Lung (tissue), 12 donors: ENCODE measurements around the gene OST4. TPM values are rescaled to one million over a fixed set of nuclear protein-coding genes. Genes with fewer than 3 reads are reported as not detected.

Source experiments
- ATAC-seq: fragments of 200-7000 bp; cut with Tn5 transposase; one replicate; pipeline ENCODE4 v1.9.1; 2020; ENCODE audit warnings: moderate number of reproducible peaks; ENCODE audit not compliant: insufficient read depth, low FRiP score
- DNase-seq, 3 donors: peaks; one replicate each; pipeline ENCODE4 v3.0.0-alpha.2; 2013 to 2017
- H3K27ac ChIP-seq, 2 donors: one replicate each; pipeline ENCODE4 v1.5.1; 2013; ENCODE audit warnings: mild to moderate bottlenecking in 2 of 2, moderate library complexity in 2 of 2, control low read depth in 1 of 2, inconsistent platforms in 1 of 2, low read depth in 1 of 2, low read length in 1 of 2
- H3K27me3 ChIP-seq, 3 donors: one replicate each; pipeline ENCODE4 v1.5.1; 2013; ENCODE audit warnings: low read length in 2 of 3; ENCODE audit not compliant: control insufficient read depth in 3 of 3, insufficient read depth in 3 of 3
- H3K36me3 ChIP-seq, 4 donors: one replicate each; pipeline ENCODE4 v1.5.1; 2013; ENCODE audit warnings: low read length in 4 of 4, mild to moderate bottlenecking in 1 of 4, moderate library complexity in 1 of 4; ENCODE audit not compliant: control insufficient read depth in 4 of 4, insufficient read depth in 4 of 4
- H3K4me1 ChIP-seq, 5 donors: one replicate each; pipeline ENCODE4 v1.5.1; 2013; ENCODE audit warnings: low read length in 5 of 5, mild to moderate bottlenecking in 2 of 5, moderate library complexity in 1 of 5; ENCODE audit not compliant: control insufficient read depth in 5 of 5, insufficient read depth in 5 of 5
- H3K4me3 ChIP-seq: one replicate; pipeline ENCODE4 v1.5.1; 2013; ENCODE audit warnings: mild to moderate bottlenecking, control low read depth, moderate library complexity
- H3K9ac ChIP-seq, 2 donors: one replicate each; pipeline ENCODE4 v1.5.1; 2013; ENCODE audit warnings: low read length in 2 of 2, control low read depth in 1 of 2; ENCODE audit not compliant: insufficient read depth in 1 of 2
- H3K9me3 ChIP-seq, 4 donors: one replicate each; pipeline ENCODE4 v1.5.1; 2013; ENCODE audit warnings: low read length in 3 of 4, mild to moderate bottlenecking in 1 of 4, moderate library complexity in 1 of 4; ENCODE audit not compliant: control insufficient read depth in 4 of 4, insufficient read depth in 3 of 4
- CTCF ChIP-seq: IDR thresholded peaks from 2 replicates; pipeline ENCODE4 v1.5.1; 2012; ENCODE audit warnings: mild to moderate bottlenecking; ENCODE audit errors: control extremely low read depth, extremely low read depth
- WGBS, 2 donors: extraction: QIAGEN DNeasy Blood & Tissue Kit; methylation state at CpG; one replicate each; pipeline ENCODE4 v1.1.7; 2013; 5-methylcytosine and 5-hydroxymethylcytosine counted together
- polyA plus RNA-seq, 2 donors: library from polyadenylated mRNA; stranded (reverse); fragments of 200-250 nt; gene quantifications; one replicate each; pipeline ENCODE4 v1.2.1, GENCODE V29; 2013
- total RNA-seq, 2 donors: library from RNA; depleted of rRNA in 1 of 2; stranded (reverse); fragments of >200 nt in 1 of 2; gene quantifications; one replicate each; pipeline ENCODE4 v1.2.1, GENCODE V29; 2014 to 2021
- donor health status: control.
- donor health status: control.
- donor health status: Bipolar disorder and iron deficiency.
- donor health status: healthy.
- donor health status: DM: yes; HTN: yes; CAD: no.

OST4 gene
- total and polyA plus RNA-seq, 4 donors: 164 to 577 (median 309) TPM

DNA sequence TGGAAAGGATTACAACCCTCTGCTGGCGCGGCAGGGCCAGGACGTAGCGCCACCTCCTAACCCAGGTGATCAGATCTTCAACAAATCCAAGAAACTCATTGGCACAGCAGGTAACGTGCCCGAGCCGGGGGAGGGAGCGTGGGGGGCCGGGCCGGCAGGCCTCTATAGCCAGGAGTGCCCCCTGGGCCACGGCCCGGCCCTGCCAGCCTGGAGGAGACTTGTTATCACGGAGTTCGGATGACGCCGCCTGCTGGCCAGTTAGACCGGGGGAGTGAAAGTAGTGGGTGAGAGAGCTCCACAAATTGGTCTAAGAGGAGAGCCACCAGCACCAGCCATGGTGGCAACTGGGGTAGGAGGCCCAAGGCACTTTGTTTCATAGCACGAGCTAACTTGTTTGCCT lies 47.3 kb downstream of the OST4 start:
- Histone ChIP-seq H3K4me1 (peaks cover 0 to 14% (median 13%) of the 10 kb centered on the region in 5 donors), H3K9me3 (no peaks in the 10 kb centered on the region), H3K4me3 (no peak overlapping the region), H3K27me3 (no peaks in the 10 kb centered on the region), H3K9ac (no peak overlapping the region), H3K36me3 (peaks cover 4 to 31% (median 9%) of the 10 kb centered on the region in 4 donors), H3K27ac (no peak overlapping the region)
- no peak for TF ChIP-seq CTCF
- ATAC-seq (no peak), DNase-seq (no peak)
- WGBS, 2 donors: 86 to 94% methylated on average over 18 of the region's 18 CpGs

- Histone ChIP-seq H3K4me3 (no peak overlapping the region), H3K9me3 (no peaks in the 10 kb centered on the region), H3K27ac (no peak overlapping the region), H3K4me1 (peaks cover 0 to 14% (median 13%) of the 10 kb centered on the region in 5 donors), H3K27me3 (no peaks in the 10 kb centered on the region), H3K9ac (no peak overlapping the region), H3K36me3 (peaks cover 4 to 30% (median 9%) of the 10 kb centered on the region in 4 donors)
- no peak for ATAC-seq
- no peak for DNase-seq
- no peak for TF ChIP-seq CTCF
- 91 to 92% methylated on average over 7 of the region's 7 CpGs for WGBS, 2 donors
Measured at GRCh38 chr2:27023740-27024139, 47.7 kb downstream of the OST4 start.

GRCh38 chr2:27021253-27022049 lies 50.0 kb downstream of the OST4 start:
- no peak overlapping the region for H3K4me3 ChIP-seq
- no peak for DNase-seq
- 77 to 84% methylated on average over 11 of the region's 11 CpGs for WGBS, 2 donors

More at GRCh38 chr2:27021253-27022049, 50.0 kb downstream of the OST4 start:
- no peak for ATAC-seq
- Histone ChIP-seq H3K4me1 (peaks cover 0 to 14% (median 13%) of the 10 kb centered on the region in 5 donors), H3K27me3 (no peaks in the 10 kb centered on the region), H3K27ac (peak overlapping the region in 1 of 2 donors; percentile 27), H3K36me3 (peaks cover 3 to 25% (median 8%) of the 10 kb centered on the region in 4 donors), H3K9ac (no peak overlapping the region), H3K9me3 (no peaks in the 10 kb centered on the region)
- TF ChIP-seq CTCF: no peak

Other genes starting within 250 kb of the OST4 start
- gene DPYSL5, start 223.5 kb downstream of the OST4 start, total RNA-seq: under 1 TPM in 1 of 2 donors, not detected in 1; 0.09 TPM
- not detected for gene DPYSL5, start 223.5 kb downstream of the OST4 start, polyA plus RNA-seq
- 10 to 100 TPM; 10.2 to 34.1 TPM for gene MAPRE3, start 101.0 kb downstream of the OST4 start, total RNA-seq
- gene MAPRE3, start 101.0 kb downstream of the OST4 start, polyA plus RNA-seq: 10 to 100 TPM; 20.4 to 41.9 TPM
- 10 to 100 TPM; 34.3 to 99.2 TPM for gene TMEM214, start 38.7 kb downstream of the OST4 start, total RNA-seq
- 10 to 100 TPM; 56.7 to 62.5 TPM for gene TMEM214, start 38.7 kb downstream of the OST4 start, polyA plus RNA-seq
- gene AGBL5, start 20.0 kb downstream of the OST4 start, total RNA-seq: 10 to 100 TPM; 17.3 to 22.3 TPM
- gene AGBL5, start 20.0 kb downstream of the OST4 start, polyA plus RNA-seq: 10 to 100 TPM in 1 of 2 donors, 1 to 10 TPM in 1; 8.6 to 11.6 TPM
- gene EMILIN1, start 7.0 kb upstream of the OST4 start, total RNA-seq: 100 to 1,000 TPM in 1 of 2 donors, 10 to 100 TPM in 1; 88.4 to 163 TPM
- 10 to 100 TPM; 74.1 to 98.6 TPM for gene EMILIN1, start 7.0 kb upstream of the OST4 start, polyA plus RNA-seq
- gene KHK, start 15.1 kb upstream of the OST4 start, total RNA-seq: 1 to 10 TPM; 1.6 to 7.6 TPM
- gene KHK, start 15.1 kb upstream of the OST4 start, polyA plus RNA-seq: 1 to 10 TPM; 3.1 to 4.2 TPM
- under 1 TPM; 0.57 to 0.89 TPM for gene CGREF1, start 47.5 kb upstream of the OST4 start, total RNA-seq
- under 1 TPM; 0.55 to 0.80 TPM for gene CGREF1, start 47.5 kb upstream of the OST4 start, polyA plus RNA-seq
- under 1 TPM; 0.11 to 0.74 TPM for gene ABHD1, start 52.2 kb upstream of the OST4 start, total RNA-seq
- gene ABHD1, start 52.2 kb upstream of the OST4 start, polyA plus RNA-seq: under 1 TPM; 0.08 to 0.16 TPM
- gene PREB, start 63.0 kb upstream of the OST4 start, total RNA-seq: 10 to 100 TPM; 30.2 to 56.8 TPM
- 10 to 100 TPM; 25.8 to 66.8 TPM for gene PREB, start 63.0 kb upstream of the OST4 start, polyA plus RNA-seq
- gene PRR30, start 67.8 kb upstream of the OST4 start, total RNA-seq: not detected
- not detected for gene PRR30, start 67.8 kb upstream of the OST4 start, polyA plus RNA-seq
- under 1 TPM in 1 of 2 donors, not detected in 1; 0.18 TPM for gene TCF23, start 77.3 kb upstream of the OST4 start, total RNA-seq
- gene TCF23, start 77.3 kb upstream of the OST4 start, polyA plus RNA-seq: under 1 TPM; 0.01 to 0.04 TPM
- gene ATRAID, start 140.4 kb upstream of the OST4 start, total RNA-seq: 100 to 1,000 TPM in 1 of 2 donors, 10 to 100 TPM in 1; 90.0 to 107 TPM
- 100 to 1,000 TPM; 136 to 204 TPM for gene ATRAID, start 140.4 kb upstream of the OST4 start, polyA plus RNA-seq
- gene SLC5A6, start 140.6 kb upstream of the OST4 start, total RNA-seq: 10 to 100 TPM; 12.1 to 32.5 TPM
- 10 to 100 TPM; 15.2 to 33.1 TPM for gene SLC5A6, start 140.6 kb upstream of the OST4 start, polyA plus RNA-seq
- 10 to 100 TPM; 18.3 to 42.0 TPM for gene CAD, start 145.7 kb upstream of the OST4 start, total RNA-seq
- gene CAD, start 145.7 kb upstream of the OST4 start, polyA plus RNA-seq: 10 to 100 TPM; 10.9 to 19.4 TPM
- gene SLC30A3, start 191.4 kb upstream of the OST4 start, total RNA-seq: under 1 TPM; 0.31 to 0.77 TPM
- gene SLC30A3, start 191.4 kb upstream of the OST4 start, polyA plus RNA-seq: under 1 TPM; 0.11 to 0.37 TPM
- not detected for gene DNAJC5G, start 203.8 kb upstream of the OST4 start, total RNA-seq
- not detected for gene DNAJC5G, start 203.8 kb upstream of the OST4 start, polyA plus RNA-seq
- under 1 TPM; 0.09 to 0.48 TPM for gene TRIM54, start 210.8 kb upstream of the OST4 start, total RNA-seq
- under 1 TPM; 0.10 to 0.16 TPM for gene TRIM54, start 210.8 kb upstream of the OST4 start, polyA plus RNA-seq
- 1 to 10 TPM in 1 of 2 donors, under 1 TPM in 1; 0.34 to 2.0 TPM for gene UCN, start 236.8 kb upstream of the OST4 start, total RNA-seq
- gene UCN, start 236.8 kb upstream of the OST4 start, polyA plus RNA-seq: 1 to 10 TPM in 1 of 2 donors, under 1 TPM in 1; 0.76 to 2.0 TPM